8988T (cell line): ENCODE measurements around the gene HDAC4.
"Not testable (repeated sequence)": the region's sequence is repeated elsewhere in the genome, so short reads cannot be mapped to it uniquely, and the experiment has no call there.

ENCODE experiments used
- DNase-seq: peaks from one replicate; pipeline ENCODE4 v3.0.0; 2011

The HDAC4 gene

GRCh38 chr2:239400596-239401066 is at the start of gene HDAC4:
TSS of gene HDAC4 (minus strand) at chr2:239401020. CDS start at chr2:239352699, 48,321 bp downstream.
- DNase-seq, result no peak

DNA sequence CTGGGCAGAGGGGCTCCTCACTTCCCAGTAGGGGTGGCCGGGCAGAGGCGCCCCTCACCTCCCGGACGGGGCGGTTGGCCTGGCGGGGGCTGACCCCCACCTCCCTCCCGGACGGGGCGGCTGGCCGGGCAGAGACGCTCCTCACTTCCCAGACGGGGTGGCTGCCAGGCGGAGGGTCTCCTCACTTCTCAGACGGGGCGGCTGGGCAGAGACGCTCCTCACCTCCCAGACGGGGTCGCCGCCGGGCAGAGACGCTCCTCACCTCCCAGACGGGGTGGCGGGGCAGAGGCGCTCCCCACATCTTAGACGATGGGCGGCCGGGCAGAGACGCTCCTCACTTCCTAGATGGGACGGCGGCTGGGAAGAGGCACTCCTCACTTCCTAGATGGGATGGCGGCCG is 48.6 kb upstream of the HDAC4 start:
- not testable (repeated sequence) for DNase-seq

DNA sequence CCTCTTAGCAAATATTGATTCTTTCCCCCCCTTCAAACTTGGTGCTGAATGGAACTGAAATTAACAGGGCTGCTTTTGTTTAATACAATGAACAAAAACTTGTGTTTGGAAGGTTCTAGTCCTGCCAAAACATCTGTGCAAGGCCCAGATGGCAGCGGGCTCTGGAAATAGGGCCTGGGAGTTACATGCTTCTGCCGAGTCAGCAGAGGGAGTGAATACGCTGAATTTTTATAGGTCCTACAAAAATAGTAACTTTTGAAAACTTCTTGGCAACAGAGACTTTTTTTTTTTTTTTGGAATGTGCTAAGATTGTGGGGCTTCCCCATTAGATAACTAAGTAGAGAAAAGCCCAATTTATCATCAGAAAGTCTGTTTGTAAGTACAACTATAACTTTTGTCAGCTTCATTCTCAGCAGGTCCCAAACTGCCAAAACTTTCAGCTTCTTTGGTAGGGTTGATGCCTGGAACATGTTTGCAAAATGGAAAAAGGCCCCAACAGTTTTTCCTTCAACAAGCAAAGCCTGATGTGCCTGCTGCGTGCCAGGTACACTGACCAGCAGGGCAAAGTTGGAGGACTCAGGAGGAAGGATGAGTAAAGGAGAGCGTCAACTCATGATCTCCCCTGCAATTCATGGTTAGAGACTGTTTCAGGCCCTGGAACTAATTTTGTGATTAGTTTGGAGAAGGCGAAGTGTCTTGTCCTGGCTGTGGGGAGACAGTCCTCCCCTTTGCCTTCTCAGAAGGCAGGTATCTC is 45.1 kb upstream of the HDAC4 start:
- DNase-seq, result no peak

DNA sequence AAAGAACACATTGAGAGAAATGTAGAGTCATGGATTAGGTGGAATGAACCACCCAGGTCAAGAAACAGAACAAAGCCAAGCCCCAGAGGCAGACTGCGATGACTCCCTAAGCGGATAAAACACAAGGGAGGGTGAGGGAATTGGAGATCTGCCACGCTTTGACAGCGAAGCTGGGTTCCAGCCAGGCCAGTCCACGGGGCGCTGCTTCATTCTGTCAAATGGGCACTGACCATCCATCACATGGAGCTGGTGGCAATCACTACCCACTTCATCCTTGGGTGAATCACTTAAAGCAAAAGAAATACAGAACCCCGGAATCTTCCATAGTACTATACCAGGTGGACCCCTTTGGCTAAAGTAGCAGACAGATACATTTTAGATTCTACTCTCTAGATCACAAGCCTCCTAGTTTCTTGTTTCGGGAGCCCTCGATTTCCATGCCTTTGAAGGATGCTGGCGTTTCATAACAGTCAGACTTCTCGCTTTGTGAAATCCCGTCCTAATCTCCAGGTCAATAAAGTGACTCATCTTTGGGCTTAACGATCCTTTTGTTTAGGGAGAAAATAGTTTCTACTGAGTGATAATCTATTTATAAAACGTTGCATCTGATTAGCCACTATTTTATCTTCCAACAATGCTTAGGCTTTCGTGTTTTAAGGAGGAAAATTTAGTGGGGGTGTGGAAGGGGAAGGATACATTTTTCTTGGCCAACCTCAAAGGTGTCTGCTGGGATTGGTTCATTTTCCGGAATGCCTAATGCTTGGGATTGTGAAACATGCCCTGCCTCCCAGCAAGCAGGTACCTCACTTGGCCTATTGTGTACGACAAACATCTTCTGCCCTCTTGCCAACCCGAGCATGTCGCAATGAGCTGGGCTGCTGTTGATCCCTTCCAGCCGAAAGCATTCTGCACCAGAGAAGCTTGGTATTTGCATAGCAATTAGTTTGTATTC is 44.1 kb upstream of the HDAC4 start:
- no peak for DNase-seq

GRCh38 chr2:239443666-239444567 is 43.1 kb upstream of the HDAC4 start:
- peak; percentile 69 for DNase-seq

DNA sequence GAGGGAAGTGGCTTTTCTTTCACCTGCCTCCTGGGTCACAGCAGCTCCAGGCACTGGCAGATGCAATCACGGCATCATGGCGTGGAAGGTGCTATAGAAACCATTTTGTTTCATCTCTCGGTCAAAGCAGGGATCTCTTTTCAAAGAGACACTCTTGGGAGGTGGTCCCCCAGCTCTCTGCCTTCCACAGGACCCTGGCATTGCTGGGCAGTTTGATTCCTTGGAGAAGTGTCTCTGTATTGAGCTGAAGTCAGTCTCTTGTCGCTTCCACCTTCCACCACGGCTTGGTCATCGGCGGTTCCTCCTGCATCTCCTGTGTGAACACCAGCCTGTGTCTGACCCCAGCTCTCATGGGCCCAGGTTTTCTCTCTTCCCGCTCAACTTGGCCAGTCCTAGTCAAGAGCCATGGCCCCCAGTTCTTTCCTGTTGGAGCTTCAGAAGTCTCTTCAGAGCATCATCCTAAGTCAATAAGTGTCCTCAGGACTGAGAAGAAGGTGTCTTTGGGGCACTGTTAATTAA is 42.3 kb upstream of the HDAC4 start:
- no peak for DNase-seq

DNA sequence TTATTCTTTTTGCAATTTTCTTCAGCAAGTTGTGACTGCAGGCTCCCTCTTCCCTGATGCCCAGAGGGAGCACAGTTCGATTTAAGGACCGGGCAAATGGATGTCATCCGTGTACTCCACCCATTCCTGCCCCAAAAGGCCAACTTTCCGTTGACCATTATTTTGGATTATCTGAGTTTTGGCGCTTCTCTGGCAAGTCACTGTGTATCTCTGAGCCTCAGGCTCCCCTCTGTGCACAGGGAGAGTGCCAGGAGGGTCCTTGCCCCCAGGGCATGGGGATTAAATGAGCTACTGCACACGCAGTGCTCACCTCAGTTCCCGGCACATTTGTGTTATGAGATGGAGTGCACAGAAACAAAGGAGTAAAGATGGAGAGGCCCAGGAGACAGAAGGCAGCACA is 41.4 kb upstream of the HDAC4 start:
- DNase-seq, result no peak

GRCh38 chr2:239441261-239442078 is 40.6 kb upstream of the HDAC4 start:
- no peak for DNase-seq

GRCh38 chr2:239440511-239440959 is 39.7 kb upstream of the HDAC4 start:
- no peak for DNase-seq

DNA sequence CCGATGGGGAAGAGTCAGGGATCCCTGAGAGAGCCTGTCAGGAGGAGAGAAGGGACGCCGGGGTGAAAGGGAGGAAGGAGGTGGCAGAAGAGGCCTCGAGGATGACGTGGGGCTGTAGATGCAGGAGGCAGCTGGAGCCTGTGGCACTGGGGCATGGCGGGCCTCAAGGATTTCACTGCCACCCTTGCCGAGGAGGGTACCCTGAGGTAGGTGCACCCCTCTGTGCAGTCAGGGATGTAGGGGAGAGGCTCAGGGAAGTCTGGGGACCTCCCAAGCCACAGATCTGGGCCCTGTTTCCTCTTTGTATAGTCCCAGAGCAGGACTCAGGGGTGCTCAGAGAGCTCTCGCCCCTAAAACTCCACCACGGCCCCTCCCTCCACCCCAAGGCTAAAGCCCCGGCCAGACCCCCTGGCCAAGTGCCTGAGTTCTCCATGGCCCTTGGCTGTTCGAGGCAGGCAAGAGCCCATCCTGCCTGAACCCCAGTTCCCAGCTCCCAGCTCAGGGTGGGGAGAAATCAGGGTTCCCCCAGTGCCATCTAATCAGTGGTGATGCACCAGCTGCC is 39.0 kb upstream of the HDAC4 start:
- DNase-seq, result no peak

GRCh38 chr2:239438995-239439753 is 38.4 kb upstream of the HDAC4 start:
- no peak for DNase-seq

GRCh38 chr2:239438368-239438767 is 37.5 kb upstream of the HDAC4 start:
- no peak for DNase-seq

DNA sequence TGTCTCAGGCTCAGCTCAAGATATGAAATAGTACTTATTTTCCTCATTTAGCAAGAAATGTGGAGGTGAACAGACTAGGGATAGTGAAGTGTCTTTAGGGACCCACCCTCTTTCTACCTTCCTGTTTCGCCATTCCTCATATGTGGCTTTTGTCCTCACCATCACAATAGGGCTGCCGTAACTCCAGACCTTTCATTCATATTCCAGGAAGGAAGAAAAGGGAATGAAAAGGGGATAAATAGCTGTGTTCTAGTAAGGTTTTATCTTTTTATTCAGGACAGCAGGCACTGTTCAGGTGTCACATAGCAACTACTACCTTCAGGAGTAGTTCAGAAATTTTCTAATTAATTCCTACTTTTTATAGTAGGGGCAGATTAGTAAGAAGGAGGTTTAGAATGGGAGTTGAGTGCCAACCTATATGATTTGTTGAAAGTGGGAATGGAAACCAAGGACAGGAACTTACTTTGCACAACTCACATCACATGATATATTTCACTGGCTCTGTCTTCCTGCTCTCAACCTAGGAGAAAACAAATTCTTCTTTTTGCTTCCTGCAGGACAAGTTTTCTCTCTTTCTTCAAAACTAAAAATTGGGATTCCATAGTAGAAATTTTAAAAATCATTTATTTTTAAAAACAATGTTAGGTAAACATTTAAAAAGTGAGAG is 36.0 kb upstream of the HDAC4 start:
- no peak for DNase-seq

- DNase-seq, result no peak
These were observed 35.3 kb upstream of the HDAC4 start for GRCh38 chr2:239436076-239436475.

GRCh38 chr2:239433777-239434403 is 33.1 kb upstream of the HDAC4 start:
- DNase-seq, result no peak

- no peak for DNase-seq
These were observed 31.4 kb upstream of the HDAC4 start for GRCh38 chr2:239432174-239432573.

- DNase-seq, result no peak
These were observed 30.7 kb upstream of the HDAC4 start for GRCh38 chr2:239431536-239431935.

DNA sequence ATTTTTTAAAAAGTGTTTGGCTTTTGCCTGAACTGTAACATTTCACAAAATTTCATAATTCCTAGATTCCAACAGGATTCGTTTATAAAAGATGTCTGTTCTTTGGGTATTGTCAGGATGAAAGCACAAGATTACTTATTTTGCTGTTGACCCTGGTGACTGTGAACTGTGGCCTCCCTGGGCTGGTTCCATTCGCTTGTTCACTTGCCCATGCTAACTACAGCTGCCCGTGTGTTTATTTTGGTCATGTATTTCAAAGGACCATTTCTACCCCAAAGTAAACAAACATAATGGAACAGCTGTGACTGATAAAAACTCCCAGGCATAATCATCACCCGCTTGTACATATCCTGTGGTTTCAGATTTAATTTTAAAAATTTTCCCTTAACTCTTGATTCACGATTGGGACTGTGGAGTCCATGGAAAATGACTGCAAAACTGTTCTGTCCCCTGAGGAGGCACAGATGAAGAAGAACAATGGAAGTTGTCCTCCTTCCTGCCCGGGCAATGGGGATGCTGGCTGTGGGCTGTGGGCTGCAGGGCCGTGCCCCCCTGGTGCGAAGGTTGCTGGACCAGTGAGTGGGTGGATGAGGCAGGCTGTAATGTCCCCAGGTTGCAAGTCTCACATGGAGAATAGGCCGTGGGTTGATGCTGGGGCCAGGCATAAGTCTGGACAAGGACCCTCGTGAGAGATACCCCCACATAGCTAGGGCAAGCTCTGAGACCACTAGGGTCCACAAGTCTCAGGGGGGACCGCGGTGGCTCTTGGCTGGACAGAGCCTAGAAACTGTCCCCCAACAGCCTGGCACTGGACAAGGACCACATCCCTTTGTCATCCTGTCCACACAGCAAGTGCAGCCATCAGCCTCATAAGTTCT is 28.9 kb upstream of the HDAC4 start:
- DNase-seq, result no peak
